Measurements from ENCODE around the gene UTP25.

Gene UTP25

GRCh38 chr1:209839875-209840546 is 12.2 kb downstream of the UTP25 start:
- no peak for DNase-seq

GRCh38 chr1:209840611-209841010 is 12.8 kb downstream of the UTP25 start:
- DNase-seq = no peak

DNA sequence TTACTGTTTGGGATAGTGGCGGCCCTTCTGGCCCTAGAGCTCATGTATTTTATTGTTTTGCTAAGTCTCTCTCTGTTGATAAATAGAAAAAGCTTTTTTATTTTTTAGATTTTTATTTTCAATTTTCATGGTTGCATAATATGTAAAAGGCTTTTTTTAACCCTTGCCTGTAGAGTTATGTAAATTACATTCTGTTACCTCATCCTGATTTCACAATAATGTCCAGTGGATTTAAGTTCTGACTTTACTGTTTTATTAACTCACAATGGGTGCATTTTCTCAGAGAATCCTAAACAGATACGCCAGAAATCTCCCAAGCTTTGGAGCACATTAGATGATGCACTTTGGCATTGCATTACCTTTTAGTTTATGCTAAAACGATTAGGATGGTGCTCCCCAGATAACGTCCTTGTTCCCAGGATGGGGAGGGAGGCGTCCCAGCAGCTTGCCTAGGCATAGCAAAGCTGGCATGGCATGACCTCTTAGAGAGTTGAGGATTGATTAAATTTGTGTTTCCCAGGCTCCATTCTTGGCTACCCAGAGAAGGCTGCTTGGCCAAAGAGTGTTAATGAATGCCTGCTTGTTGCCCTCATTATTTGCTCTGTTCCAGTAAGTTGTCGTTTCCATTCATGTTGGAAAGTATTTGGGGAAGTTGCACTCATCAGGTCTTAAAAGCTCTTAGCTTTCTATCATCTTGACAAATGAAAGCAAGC is 17.1 kb downstream of the UTP25 start:
- peak in 3 of 56 donors; percentile 18 to 31 (median 19) for DNase-seq

- DNase-seq = no peak
These were observed 17.6 kb downstream of the UTP25 start for GRCh38 chr1:209845408-209845725.

GRCh38 chr1:209849388-209849787 is 21.6 kb downstream of the UTP25 start:
- no peak for DNase-seq

GRCh38 chr1:209850342-209850979 is 22.7 kb downstream of the UTP25 start:
- peak in 28 of 56 donors; percentile 10 to 74 (median 40) for DNase-seq

GRCh38 chr1:209853676-209854075 is 25.9 kb downstream of the UTP25 start:
- no peak for DNase-seq

DNA sequence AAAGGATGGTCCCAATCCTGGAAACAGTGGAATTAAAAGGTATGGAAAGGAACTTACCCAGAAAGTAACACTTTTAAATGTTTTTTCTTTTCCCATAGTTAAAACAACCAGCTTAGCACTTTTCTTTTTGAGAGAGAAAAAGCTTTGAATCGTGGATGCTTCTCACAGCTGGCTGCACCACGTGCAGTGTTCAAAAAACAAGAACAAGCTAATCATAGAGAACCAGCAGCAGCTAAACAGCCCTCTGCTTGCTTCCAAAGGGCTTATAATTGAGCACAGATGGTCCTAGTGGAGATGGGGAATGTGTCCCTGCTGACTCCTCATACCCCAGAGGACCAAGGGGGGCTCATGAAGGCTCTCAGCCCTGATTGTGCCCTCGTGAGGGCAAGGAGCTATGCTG is 26.4 kb downstream of the UTP25 start:
- DNase-seq = peak in 13 of 56 donors; percentile 9 to 59 (median 39)

DNA sequence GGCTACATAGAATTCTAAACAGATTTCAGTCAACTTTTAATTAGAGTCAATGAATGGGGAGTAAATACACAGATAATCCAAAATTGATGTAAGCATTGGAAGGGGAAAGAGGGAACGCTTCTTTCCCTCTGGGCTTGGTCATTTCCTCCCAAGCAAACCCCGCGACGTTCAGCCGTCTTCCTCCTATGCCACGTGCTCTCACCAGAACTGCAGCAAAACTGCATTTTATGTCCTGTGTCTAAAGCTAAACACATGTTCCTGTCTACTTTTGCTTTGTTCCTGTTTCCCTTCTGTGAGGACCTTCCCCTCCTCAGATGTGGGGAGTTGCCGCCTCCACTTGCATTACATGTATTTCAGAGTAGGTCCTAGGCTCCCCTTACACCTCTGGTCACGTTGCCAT is 27.2 kb downstream of the UTP25 start:
- peak in 1 of 56 donors; percentile 12 for DNase-seq

- no peak for DNase-seq
These were observed 27.9 kb downstream of the UTP25 start for GRCh38 chr1:209855623-209856022.

DNA sequence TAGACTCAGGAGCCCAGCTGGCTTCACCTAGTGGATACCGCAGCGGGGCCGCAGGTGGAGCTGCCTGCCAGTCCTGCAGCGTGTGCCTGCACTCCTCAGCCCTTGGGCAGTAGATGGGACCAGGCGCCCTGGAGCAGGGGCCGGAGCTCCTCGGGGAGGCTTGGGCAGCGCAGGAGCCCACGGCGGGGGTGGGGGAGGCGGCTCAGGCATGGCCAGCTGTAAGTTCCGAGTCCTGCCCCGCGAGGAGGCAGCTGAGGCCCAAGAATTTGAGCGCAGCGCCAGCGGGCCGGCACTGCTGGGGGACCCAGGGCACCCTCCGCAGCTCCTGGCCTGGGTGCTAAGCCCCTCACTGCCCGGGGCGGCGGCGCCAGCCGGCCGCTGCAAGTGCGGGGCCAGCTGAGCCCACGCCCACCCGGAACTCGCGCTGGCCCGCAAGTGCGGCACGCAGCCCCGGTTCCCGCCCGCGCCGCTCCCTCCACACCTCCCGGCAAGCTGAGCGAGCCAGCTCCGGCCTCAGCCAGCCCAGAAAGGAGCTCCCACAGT is 30.9 kb downstream of the UTP25 start:
- DNase-seq = no peak

DNA sequence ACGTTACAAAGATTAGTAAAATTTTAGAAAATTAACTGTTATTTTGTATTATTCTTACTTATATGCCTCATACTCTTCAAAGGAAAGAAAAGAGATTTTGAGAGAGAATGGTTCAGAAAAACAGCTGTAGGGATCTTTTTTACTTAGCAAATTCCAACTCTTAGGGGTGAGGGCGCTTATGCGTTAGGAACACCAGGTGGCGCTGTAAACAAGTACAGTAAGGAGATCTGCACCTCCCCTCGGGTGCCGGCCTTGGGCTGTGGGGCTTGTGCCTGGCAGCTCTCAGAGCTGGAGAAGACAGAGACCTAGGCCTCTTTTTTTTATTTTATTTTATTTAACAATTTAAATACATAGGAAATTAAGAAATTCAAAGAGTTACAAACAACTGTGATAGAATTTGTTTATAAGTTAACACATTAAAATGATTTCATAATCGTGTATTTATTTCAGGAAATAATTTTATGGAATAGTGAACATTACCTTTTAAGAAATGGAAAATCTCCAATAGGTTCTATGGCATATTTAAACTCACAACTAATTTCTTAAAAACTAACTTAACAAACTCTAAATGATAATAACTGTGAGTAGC is 32.6 kb downstream of the UTP25 start:
- DNase-seq = peak in 45 of 56 donors; percentile 20 to 90 (median 59)

- DNase-seq = no peak
These were observed 33.5 kb downstream of the UTP25 start for GRCh38 chr1:209861242-209861641.

GRCh38 chr1:209862391-209863356 is 34.9 kb downstream of the UTP25 start:
- no peak for DNase-seq

- no peak for DNase-seq
These were observed 36.2 kb downstream of the UTP25 start for GRCh38 chr1:209863766-209864485.

DNA sequence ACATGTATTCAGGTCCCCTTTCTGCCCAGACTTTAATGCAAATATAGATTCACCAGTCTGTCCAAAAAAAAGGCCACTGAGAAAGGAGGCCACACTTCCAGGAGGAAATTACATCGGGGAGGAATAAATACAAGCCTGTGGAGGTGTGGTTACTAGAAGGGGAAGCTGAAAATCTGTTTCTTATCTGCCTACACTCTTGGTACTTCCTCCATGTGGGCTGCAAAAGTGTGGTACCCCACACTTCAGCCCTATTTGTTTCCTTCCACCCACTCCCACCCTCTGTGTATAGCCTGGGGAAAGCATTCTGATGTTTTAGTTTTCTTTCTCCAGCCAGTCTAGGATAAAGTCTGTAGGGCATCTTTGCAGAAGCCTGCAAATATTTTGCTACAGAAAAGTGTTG is 38.4 kb downstream of the UTP25 start:
- no peak for DNase-seq

GRCh38 chr1:209869291-209870149 is 41.7 kb downstream of the UTP25 start:
- DNase-seq = peak in 5 of 56 donors; percentile 31 to 68 (median 38)

GRCh38 chr1:209870151-209870831 is 42.5 kb downstream of the UTP25 start:
- peak in 1 of 56 donors; percentile 13 for DNase-seq
